GM21529 (cell line): ENCODE measurements around the gene TFEB.
A peak's percentile ranks its signal among the peaks of the same experiment; 100 is the strongest.

Experiments used
- ATAC-seq: cut with Tn5 transposase; IDR thresholded peaks from one replicate; pipeline ENCODE4 v1.9.1; 2021; ENCODE audit not compliant: unreplicated experiment

TFEB gene

DNA sequence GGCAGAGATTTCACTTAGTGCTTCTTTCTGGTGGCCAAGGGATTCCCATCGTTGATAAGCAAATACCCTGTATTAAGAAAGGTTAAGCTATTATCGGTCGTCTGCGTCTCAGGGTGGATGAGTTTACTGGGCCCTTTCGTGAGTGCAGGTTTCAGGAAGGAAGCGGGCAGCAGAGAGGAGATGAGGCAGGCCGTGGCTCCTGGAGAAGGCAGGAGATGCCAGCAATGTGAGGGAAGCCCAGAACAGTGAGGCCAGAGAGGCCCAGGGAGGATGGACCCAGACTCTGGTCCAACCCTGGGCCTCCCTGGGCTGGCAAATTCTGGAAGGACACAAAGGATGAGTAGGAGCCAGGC is 11.2 kb downstream of the TFEB start:
- no peak for ATAC-seq

DNA sequence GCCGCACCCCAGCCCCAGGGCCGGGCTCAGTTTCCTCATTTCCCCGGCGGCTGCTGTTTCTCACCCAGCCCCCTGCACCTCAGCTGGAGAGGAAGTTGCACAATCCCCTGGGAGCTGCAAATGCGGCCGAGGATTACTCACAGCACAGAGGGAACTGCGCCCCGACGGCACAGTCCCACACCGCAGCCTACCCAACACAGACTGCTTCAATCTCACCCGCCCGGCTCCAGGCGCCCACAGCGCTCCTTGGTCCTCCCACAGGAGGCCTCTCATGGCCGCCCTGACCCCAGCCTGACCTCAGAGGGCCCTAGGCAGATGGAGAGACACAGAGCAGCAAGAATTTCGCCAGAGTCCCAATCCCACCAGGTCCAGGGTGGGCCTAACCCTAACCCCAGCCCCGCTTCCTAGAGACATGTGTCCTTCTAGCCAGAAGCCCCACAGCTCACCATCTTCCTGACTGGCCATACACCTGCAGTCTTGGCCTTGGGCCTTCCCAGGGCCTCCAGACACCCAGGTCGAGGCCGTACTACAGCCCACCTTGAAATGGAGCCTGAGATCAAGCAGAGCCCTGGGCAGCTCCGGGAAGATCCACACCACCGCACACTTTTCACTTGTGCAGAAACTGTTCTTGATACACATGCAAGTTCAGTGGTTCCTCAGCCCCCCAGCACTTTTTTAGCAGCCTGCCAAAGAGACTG is 11.7 kb downstream of the TFEB start:
- peak; percentile 64 for ATAC-seq

DNA sequence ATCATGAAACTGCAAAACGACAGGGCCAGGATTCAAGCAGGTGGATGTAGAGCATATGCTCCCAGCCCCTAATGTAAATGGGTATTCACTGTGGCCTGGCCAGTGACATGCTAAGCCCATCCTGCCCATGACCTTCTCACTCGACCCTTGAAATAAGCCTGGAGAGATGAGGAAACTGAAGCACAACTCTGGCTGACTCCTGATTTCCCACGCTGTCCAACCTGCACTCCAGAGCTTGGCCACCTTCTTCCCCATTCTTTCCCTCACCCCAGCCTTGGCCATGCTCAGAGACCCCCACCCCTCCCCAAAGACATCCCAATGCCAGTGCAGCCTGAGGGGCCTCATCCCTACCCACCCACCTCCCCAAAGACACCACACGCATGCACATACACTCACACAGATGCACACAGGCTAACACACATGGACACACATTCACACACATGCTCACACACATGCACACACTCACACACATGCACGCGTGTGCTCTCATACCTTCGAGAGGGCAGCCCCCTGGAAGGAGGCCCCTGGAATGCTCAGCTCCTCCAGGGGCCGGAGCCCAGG is 12.4 kb downstream of the TFEB start:
- ATAC-seq = no peak

DNA sequence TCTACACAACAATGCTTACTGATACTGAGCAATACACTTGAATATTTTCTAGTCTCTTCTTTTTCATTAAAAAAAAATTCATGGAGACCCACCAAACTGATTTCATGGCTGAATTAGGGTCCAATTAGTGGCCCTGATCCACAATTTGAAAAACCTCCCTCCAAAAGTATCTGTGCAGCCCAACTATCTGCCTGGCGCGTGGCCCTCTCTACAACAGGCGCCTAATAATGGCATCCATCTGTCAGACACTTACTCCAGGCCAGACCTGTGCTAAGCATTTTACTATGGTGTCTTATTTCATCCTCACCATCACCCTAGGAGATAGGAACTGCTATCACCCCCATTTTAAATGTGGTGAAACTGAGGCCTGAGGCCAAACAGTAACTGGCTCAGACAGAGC is 14.0 kb downstream of the TFEB start:
- no peak for ATAC-seq

DNA sequence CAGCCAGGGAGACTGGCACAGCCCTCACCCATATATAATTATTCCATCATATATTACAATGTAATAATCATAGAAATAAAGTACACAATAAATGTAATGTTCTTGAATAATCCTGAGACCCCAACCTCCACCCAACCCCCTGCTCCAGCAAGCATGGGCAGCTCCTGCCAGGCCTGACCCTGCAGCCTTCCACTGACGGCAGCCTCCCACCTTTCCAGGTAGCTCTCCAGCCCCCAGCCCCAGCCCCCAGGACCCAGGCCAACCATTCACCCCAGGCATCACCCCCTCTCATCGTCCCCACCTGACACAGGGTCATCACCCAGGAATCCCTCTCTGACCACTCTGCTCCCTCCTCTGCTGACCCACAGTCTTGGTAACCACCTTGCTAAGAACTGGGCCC is 14.6 kb downstream of the TFEB start:
- no peak for ATAC-seq

DNA sequence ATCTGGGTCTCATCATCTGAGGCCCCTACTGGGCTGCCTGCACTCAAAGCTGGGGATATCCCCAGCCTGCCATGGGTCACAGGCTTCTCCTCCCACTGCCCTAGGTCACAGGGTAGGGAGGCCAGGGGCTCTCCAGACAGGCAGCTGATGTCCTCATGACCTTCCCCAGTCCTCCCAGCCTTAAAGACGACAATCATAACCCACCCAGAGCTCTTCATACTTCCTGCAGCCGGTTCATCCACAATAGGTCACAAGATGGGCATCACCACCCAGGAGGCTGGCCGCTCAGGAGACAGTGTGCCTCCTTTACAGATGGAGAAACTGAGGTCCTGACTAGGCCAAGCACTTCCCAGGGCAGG is 15.2 kb downstream of the TFEB start:
- no peak for ATAC-seq

DNA sequence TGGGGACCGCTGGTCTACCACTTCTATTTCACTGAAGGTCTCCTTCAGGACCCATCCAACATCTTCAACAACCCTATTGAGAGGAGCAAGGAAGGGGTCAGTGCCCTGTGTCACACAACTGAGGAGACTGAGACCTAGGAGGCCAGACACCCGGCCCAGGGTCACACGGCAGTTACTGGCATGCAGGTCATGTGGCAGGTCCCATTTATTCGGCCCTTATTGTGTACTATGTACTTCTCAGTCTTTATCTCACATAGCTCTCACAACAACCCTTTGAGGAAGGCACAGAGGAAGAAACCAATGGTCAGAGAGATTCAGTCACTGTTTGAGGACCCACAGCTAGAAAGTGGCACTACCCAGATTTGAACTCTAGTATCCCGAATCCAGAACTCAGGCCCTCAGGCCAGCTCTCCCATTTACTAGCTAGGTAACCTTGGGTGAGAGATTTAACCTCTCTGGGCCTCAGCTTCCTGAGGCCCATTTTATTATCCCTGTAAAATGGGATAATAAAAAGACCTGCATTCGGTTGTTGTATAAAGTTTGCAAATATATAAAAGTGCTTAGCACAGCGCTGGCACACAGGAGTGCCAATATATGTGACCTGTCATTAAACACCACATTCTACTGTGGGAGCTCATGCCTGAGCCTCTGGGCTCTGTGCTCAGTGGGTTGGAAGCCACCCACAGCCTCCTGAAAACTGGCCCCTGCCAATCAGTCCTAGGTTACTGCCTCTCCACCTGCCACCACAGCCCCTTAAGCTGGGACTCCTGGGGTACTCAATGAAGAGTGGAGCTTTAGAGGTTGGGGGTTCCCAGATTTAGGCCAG is 15.8 kb downstream of the TFEB start:
- ATAC-seq = no peak

DNA sequence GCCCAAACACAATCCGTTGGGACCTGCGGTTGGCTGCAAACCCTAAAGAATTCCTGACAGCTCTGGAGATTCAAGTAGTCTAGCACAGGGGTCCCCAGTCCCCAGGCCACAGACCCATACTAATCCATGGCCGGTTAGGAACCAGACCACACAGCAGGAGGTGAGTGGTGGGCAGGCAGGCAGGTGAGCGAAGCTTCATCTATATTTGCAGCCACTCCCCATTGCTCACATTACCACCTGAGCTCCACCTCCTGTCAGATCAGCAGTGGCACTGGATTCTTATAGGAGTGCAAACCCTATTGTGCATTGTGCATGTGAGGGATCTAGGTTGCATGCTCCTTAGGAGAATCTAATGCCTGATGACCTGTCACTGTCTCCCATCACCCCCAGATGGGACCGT is 16.6 kb downstream of the TFEB start:
- ATAC-seq = no peak

DNA sequence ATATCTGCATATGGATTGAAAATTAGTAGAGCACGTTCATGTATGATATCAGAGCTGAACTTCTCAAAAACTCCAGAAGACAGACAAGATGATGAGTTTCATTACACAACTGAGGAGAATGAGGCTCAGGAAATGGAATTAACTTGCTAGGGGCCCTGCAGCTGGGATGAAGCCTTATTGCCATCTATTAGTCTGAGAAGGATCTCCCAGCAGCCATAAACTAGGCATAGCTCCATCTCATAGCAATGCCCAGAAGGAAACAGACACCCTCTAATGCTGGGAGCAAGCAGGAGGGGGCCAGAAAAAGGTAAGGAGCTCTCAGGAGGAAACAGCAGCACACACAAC is 18.0 kb downstream of the TFEB start:
- no peak for ATAC-seq

DNA sequence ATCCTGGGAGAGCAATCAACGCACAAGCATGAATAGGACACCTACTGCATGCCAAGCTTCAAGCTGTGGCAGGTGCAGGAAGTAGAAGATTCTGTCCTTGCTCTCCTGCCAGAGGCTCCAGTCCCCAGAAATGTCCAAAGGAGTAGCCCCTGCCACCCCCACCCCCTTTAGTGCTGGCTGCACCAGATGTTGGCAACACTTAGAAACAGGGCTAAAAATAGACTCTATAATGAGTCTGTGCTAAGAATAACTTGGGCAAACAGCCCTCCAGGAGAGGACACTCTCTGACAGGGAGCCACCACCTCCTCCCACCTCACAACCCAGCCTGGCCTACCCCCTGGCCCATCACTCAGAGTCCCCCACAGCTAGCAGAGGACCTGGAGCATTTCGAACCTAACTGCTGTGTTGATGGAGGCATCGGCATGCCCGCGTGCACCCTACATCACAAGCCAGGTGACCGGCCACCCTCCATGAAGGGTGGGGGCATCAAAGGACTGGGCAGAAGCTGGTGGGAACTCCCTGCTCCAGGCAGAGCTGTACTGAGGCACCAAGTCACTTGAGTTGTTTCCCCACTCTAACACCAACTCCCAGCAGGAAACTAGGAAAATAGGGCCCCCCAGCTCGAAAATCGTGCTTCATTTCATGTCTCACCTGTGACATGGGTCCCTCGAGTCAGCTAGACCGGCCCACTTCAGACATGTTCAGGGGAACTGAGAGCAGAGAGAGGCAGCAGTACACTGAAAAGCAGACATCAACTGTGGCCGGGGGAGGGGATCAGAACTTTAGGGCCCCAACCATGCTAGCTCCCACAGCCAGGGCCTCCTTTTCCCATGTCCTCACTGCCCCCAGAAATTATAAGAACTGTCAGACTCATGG is 18.7 kb downstream of the TFEB start:
- no peak for ATAC-seq

DNA sequence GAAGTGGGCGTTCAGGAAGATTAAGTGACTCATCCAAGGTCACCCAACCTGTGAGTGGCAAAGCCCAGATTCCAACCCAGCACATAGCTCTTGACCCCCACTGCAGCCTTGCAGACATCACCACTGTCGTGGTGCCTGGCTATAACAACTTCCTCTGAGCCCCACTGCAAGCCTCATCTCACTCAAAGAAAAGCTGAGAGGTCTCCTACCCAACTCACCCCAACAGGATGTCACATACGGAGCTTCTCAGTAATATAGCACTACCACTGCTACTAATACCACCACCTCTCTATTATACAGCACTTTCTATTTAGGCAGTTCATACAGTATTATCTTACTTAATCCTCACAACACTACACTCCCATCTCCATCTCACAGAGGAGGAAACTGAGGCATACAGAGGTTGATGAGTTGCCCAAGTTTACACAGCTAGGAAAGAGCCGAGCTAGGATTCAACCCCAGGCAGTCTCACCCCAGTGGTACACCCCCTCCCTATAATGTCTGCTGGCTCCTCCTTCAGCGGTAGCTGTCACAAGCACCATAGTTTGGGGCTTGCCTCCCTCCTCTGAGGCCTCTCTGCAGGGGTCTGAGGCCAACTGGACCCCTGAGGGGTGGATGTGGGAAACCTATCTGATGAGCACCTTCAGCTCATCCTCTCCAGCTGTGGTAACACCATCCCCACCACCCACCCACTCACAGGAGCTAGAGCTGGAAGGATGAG is 19.5 kb downstream of the TFEB start:
- ATAC-seq = peak; percentile 26

DNA sequence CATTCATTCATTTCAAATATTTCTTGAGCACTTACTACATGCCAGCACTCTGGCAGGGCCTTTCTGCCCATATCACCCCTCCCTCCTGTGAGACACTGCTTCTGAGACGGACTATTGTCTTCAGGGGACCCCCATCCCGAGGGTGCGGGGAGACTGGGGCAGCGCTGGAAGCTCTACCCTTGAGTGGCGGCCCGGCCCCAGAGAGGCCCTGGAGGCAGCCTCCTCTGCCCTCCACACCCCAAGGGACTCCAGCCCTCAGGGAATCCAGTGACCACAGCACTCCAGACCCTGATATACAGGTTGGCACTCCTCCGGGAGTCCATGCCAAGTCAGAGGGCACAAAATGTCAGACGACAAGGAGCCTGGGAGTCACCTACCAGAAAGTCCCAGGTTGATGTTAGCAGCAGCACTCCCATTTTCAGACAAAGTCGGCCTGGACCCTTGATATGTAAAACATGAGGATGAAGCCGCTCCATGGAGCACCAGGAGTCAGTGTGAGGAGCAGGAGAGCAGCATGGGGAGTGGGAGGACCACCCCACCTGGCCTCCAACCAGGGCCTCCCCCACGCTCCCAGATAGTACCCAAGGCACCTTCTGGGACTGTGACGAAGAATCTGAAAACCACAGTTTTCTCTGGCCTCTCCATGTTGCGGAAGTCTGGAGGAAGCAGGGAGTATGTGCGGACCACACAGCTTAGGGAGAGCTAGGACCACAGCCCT is 20.7 kb downstream of the TFEB start:
- ATAC-seq = no peak

DNA sequence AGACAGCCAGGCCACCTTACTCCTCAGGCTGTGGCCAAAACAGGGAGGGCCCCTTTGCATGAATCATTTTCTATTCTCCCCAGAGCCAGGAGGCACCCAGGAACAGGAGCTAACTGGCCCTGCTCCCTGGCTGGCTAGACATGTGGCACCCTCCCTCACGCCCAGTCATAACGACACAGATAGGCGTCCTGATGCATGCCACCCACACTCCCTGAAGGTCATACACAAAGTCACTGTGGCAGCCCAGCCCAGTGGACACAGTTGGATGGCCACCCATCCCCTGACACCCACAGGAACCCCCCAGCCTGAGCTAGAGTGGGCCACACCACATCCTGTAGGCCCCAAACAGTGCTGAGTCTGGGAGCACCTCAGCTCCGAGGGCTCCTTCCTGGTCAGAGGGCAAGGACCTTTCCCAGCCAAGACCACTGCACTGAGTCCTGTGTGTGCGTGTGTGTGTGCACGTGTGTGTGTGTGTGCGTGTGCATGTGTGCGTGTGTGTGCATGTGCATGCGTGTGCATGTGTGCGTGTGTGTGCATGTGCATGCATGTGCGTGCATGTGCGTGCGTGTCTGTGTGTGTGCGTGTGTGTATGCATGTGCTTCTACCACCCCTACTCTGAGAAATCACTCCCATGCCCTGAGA is 21.6 kb downstream of the TFEB start:
- peak; percentile 63 for ATAC-seq

DNA sequence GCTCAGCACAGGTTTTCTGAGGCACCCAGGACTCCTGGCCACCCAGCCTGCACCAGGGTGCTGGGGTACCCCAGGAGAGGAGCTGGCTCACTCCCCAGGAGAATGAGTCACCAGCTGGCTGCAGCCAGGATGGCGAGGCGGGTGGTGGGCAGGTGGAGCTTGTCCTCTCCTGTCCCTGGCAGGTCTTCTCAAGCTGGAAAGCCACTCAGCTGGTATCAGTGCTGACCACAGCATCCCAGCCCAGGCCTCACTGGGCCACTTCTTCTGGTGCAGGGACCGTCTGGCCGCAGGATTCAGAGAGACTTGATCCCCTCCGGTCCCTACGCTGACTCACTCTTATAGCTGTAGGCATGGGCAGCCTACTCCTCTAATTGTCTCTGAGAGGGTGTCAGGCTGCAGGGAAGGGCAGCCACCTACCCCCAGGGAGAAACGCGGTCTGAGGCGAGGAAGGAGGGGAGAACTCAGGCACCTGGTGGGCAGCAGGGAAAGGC is 22.2 kb downstream of the TFEB start:
- no peak for ATAC-seq

DNA sequence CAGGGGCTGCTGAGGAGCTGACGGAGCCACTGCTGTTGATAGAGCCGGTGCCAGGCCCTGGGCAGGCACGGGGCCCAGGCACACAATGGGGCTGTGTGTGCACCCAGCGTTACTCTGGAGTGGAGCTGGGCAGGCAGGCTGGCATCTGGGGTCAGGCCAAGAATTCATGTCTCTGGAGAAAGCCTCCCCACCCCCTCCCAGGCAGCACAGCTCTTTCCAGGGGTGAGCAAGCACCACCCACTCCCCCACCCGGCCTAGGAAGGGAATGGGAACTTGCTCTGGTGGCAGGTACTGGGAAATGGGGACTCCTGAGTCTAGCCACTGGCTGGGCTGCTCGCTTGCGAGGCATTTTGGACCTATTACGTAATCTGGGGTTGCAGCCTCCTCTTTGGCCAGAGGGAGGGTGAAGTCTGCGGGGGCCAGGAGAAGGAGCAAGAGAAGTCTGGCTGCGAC is 22.7 kb downstream of the TFEB start:
- ATAC-seq = no peak

DNA sequence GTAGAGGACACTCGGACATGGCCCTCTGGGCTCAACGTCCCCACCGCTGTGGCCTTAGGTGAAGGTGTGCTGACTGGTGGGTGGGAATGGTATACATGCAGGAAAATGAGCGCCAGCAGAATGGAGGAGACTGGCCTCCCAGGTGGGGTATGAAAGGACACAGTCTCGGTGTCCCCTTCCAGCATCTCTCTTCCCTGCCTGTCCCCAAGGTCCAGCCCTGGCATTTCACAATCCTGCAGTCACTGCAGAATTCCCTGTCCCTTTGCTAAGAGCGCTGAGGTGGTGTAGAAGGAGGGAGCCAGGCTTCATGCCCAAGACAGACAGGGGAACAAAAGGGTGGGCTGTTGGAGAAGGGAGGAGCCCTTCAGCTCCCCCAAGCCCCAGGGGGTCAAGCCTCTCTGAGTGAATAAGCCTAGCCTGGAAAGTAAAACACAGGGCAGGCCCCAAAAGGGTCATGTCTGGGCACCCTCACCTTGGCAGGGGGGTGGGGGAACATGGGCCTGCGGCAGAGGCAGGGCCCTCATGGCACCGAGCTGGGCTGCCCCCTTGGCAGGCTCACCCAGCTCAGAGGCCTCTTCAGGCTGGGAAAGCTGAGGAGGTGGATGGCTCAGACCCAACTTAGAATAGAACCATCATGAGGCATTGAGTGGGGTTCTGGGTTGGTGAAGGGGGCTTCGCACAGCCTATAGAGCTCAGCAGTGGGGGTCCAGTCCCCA is 23.9 kb downstream of the TFEB start:
- ATAC-seq = no peak

DNA sequence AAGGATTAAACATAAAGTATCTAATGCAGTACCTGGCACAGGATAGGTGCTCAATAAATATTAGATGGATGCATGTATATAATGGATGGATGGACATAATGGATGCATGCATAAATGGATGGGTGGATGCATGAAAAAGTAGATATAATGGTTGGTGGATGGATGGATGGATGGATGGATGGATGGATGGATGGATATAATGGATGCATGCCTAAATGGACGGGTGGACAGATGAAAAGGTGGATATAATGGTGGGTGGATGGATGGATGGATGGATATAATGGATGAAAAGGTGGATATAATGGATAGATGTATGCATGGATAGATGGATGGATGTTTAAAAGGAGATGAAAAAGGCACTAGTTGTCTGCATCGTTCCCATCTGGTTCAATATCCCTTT is 26.0 kb downstream of the TFEB start:
- ATAC-seq = no peak

DNA sequence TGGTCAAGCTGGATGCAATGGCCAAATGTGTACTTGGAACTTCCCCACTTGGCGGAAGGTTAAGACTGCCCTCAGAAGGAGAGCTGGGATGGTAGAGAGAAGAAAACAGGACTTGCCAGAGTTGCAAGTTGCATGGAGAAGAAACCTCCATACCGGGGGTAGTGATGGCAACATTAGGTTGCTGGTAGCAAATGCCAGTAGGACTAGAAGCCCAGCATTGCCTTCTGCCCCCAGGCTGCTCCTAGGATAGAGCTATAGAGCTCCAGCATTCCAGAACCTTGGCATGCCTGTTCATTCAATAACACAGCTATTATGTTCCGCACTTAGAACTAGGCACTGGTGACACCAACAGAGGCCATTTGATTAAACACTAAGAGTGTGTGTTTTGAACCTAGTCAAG is 26.6 kb downstream of the TFEB start:
- ATAC-seq = no peak
